HG02798 (cell line): ENCODE measurements around the gene GRID2.
A peak's percentile ranks its signal among the peaks of the same experiment; 100 is the strongest.

Source experiments
- ATAC-seq: cut with Tn5 transposase; IDR thresholded peaks from one replicate; pipeline ENCODE4 v1.9.1; 2021; ENCODE audit warnings: mild to moderate bottlenecking; ENCODE audit not compliant: unreplicated experiment, poor library complexity

The GRID2 gene

DNA sequence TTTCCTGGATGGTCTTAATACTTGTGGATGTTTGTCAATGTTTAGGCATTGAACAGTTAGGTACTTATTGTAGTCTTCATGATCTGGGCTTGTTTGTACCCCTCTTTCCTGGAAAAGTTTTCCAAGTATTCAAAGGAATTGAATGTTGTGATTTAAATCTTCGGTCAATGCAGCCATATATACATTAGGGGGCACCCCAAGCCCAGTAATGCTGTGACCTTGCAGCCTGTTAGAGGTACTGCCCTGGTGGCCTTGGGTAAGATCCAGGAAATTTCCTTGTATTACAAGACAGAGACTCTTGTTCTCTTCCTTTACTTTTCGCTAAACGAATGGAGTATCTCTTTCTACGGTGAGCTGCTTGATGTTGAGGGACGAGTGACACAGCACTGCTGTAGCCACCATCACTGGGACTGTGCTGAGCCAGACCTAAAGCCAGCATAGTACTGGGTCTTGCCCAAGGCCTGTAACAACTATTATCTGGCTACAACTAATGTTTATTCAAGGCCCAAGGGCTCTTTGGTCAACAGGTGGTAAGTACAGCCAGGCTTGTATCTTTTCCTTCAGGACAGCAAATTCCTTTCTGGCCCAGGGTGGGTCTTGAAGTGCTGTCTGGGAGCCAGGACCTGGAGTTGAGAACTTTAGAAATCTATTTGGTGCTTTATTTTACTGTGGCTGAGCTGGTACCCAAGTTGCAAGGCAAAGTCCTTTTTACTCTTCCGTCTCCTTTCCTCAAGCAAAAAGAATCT, 1406.5 kb downstream of the GRID2 start:
- peak; percentile 81 for ATAC-seq

DNA sequence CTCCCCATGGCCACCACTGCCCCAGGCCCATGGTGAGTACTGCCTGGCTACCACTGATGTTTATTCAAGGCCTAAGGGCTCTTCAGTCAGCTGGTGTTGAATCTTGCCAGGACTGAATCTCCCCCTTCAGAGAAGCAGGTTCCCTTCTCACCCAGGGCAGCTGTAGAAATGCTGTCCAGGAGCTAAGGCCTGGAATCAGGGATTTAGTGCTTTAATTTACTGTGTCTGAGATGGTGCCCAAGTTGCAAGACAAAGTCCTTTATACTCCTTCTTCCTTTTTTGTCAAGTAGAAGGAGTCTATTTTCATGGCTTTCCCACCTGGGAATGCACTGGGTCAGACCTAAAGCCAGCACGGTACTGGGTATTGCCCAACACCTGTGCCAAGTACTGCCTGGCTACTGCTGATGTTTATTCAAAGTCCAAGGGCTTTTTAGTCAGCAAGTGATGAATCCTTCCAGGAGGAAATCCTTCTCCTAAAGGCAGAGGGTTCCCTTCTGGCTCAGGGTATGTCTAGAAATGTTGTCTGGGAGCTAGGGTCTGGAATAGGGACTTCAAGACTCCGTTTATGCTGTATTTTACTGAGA, 1407.2 kb downstream of the GRID2 start:
- no peak for ATAC-seq

DNA sequence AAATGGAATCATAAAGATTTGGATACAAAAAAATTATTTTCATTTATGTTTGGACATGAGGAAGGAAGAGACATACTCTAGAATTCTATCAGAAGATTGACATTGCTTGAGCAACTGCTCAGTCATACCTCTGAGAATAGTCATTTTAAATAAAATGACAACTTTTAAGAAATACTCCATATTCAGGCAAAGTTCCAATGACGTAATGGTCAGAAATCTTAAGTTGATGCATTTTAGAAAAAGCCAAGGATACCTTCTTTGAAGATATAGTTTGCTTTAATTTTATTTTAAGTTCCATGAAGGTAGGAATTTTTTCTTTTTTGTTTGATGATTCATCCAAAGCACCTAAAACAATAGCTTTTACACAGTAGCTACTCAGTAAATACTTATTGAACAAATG, 1414.5 kb downstream of the GRID2 start:
- no peak for ATAC-seq

DNA sequence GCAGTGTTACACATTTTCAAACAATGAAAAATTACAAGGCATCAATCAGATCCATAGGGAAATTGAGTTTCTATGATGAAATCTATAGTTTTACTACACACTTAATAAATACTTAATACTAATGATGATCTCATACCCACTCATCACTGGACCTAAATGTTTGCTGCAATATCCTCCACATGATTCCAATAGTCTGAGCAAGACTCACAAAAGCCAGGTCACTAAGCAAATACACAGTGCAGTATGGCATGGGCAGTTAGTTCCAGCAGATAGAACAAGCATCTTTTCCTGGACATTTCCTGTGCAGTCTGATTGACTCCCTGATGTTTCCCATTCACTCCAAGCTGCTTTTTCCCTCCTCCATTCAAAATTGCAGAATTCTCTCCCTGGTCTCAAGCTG, 1415.8 kb downstream of the GRID2 start:
- no peak for ATAC-seq

DNA sequence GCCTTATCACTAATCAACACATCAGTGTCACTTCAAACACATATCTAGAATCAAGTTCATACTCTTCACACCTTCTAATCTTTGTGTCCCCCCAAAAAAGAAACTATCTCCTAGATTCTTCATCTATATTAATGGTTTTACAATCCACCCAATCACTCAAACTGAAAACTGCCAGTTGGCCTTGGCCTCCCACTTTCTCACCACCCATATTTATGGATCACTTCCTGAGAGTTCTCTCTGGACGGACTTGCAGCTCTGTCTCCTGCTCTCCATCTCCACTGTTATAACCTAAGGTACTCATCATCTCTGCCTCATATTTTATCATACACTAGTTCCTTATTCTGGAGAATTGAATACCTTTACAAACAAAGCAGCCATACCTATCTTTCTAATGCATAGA, 1418.7 kb downstream of the GRID2 start:
- no peak for ATAC-seq

- ATAC-seq = no peak
Observed at GRCh38 chr4:93730251-93730650, 1426.5 kb downstream of the GRID2 start.

DNA sequence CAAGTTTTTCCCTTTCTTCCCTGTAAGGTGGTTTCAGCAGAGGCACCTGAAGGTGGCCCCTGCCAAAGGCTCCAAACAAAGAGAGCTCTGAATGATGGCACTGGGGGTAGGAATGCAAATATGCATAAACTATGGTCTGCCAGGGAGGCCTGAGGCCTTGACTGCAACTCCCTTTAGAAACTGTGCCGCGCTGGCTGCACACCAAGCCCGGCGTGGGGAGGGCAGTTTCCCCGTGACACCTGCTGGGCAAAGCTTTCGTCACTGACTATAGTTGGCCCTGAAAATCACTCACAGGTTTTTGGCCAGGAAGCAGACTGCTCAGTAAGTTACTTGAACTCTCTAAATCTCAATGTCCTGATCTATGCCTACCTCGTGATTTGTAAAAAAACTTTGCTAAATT, 1427.0 kb downstream of the GRID2 start:
- no peak for ATAC-seq

- peak; percentile 83 for ATAC-seq
Observed at GRCh38 chr4:93731456-93731855, 1427.7 kb downstream of the GRID2 start.

GRCh38 chr4:93732509-93732908, 1428.7 kb downstream of the GRID2 start:
- ATAC-seq = no peak

DNA sequence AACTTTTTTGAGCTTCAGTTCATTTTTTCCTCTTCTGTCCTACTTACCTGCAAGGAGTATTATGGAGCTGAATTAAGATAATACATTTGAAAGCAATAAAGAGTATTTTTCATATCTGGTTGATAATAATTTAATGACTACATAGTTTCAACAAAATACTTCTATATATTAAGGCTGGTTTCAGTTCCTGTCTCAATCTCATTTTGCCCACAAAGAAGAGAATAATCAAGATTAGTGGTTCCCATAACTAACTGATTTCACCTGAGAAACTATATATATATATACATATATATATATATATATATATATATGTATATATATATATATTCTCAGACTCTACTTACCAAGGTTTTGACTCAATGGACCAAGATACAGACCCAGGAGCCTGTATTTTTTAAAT, 1437.1 kb downstream of the GRID2 start:
- ATAC-seq = no peak

DNA sequence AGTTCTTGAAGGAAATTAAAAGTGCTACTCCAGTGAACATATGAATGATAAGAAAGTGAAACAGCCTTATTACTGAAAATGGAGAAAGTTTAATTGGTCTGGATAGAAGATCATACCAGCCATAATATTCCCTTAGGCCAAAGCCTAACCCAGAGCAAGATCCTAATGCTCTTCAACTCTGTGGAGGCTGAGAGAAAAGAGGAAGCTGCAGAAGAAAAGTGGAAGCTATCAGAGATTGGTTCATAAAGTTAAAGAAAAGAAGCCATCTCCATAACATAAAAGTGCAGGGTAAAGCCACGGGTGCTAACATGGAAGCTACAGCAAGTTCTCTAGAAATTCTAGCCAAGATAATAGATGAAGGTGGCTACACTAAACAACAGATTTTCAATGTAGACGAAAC, 1439.3 kb downstream of the GRID2 start:
- no peak for ATAC-seq

GRCh38 chr4:93743635-93744034, 1439.9 kb downstream of the GRID2 start:
- ATAC-seq = no peak

DNA sequence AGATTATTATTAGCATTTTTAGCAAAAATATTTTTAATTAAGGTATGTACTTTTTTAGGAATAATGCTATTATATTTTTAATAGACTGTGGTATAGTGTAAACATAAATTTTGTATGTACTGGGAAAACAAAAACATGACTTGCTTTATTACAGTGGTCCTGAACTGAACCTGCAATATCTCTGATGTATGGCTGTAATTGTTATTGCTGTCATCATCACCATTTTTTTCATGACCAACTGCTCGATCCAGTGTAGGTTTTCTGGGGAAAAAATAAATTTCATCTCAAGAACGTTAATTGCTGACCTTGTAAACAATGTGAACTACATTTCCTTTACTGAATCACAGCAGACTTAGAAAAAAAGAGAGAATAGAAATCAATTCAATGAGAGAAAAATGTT, 1441.2 kb downstream of the GRID2 start:
- no peak for ATAC-seq

DNA sequence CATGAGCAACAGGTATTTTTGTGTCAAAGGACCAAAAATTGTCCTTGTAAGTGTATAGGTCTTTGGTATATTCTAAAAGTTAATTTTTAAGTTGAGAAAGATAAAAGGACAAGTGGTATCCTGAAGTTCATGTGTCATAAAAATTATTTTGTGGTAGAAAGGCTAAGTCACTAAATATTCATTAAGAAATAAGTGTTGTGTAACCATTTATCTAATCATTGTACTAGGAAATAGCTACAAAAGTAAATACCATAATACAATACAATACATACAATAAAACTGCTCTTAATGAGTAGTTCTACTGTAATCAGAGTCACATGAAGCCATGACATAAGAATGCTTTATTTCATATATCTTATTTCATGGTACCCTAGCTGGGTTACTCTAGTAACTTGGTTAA, 1442.3 kb downstream of the GRID2 start:
- no peak for ATAC-seq

- no peak for ATAC-seq
Observed at GRCh38 chr4:93747220-93747619, 1443.5 kb downstream of the GRID2 start.

DNA sequence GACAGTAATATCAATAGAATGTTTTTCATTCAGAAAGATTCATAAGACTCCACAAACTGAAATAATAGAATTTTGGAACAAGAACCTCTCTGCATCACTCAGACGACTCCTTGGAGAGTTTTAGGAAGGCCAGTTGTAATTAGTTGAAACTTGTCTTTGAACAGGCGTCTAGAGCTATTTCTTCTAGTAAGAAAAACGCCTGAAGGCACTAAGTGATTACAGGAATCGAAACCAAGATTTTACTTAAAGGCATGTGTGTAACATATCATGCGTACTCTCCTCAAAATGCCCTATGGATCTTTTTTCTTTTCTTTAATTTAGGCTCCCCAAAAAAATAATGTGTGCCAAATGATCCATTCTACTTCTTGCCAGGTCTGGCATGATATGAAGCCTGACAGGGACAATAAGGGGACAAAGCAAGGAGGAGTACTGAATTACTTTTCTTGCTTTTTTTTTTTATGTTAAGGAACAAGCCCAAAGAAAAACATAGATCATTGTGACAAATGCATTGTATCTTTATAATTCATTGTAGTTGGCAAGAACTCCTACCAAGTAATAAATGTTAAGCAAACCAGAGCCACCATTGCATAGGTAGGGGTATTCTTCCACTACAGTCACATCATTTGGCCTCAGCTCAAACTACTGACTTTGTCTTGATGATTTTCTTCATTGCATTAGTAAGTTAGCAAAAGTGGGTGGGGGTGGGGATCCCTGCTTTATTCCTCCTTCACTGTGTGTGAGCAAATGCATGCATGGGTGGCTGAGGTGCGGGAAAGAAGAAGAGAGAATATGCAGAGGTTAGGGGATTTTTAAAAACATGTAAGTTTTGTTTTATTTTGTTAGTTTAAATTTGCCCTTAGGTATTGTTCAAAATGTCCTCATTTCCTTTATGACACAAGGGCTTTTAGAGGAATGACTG, 1444.9 kb downstream of the GRID2 start:
- peak; percentile 26 for ATAC-seq

DNA sequence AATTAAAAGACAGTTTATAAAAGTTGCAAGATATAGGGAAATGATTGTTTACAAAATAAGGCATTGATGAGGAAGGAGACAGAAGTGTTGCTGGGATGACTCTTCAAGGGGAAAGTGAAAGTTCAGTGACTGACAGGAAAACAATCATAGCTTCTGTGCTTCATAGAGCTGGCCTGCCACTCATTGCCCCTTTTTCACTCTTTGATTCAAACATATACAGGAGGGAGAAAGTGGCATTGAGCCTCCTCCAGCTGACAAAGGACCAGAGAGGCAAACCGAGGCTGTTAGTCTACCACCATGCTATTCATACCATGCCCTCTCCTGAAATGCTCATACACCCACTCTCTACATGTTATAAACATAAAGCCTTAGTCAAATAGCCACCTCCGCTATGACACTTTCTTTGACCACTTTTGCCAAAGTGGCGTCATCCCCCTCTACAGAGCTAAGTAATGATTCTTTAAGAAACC, 1445.6 kb downstream of the GRID2 start:
- ATAC-seq = peak; percentile 85

DNA sequence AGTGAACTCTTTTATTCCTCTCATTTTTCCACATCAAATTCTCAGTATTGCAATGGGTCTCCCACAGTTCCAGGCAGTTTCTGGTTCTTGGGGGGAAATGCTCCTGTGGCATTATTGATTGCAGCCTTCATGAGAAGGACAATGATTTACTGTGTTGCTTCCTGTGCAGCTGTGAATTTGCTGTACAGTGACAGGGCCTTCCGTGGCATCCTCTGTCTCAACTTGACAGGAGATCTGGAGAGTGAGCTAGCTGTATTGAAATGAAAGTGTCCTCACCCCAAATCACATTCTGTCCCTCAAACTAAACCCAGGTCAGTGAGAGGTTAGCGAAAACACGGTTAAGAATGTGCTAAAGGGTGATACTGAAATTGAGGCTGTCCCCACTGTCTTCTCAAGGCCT, 1447.6 kb downstream of the GRID2 start:
- ATAC-seq = no peak

DNA sequence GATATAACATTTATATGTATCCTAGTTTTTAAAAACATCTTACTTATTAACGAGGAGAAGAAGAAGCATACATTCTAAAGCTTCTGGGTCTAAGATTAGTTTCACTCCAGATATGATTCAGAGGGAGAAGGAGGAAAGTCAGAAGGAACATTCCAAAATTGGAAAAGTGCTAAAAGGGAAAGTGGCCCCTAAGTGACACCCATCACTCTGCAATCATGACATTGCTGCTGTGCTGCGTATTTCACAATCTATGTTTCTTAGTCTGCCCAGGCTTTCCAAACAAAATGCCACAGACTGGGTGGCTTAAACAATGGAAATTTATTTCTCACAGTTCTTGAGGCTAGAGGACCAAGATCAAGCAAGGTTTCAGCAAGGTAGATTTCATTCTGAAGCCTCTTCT, 1452.3 kb downstream of the GRID2 start:
- ATAC-seq = no peak

DNA sequence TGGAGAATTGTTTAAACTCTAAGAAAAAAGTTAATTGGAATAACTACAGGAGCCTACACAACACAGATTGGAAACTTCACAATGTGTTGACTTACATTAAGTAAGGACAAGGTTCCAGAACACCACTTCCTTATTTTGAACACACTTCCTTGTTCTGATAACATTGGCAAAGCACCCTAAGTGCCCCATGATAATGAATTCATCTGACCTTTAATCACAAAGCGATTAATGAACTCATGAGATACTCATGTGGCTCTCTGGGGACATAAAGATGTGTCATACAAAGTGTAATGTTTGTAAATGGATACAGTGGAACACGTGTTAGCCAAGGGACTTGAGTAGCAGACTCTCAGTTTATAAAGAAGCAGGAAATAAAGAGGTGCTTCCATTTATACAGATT, 1455.7 kb downstream of the GRID2 start:
- ATAC-seq = no peak

DNA sequence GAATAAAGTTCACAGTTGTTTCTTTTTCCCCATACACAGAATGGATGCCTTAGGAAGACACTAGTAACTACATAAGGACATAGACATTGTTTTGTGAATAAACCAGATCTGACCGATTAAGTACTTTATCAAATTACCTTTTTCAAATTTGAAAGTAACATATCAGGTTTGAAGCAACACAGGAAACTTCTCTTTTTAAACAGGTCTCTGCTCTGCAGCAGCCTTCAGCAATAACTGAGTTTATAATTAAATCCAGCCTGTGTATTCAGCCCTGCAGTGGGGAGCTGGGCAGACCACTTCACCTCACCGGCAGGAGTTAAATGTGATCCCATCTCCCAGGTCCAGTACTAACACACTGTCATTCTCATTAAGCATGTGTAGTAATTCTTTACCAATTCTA, 1456.5 kb downstream of the GRID2 start:
- ATAC-seq = no peak
